Measurements from ENCODE around the gene CAPN7. TPM values are rescaled to one million over a fixed set of nuclear protein-coding genes. Genes with fewer than 3 reads are reported as not detected.

The CAPN7 gene
- total RNA-seq, 2 donors from 2014 or later: 25.4 to 35.0 TPM

DNA sequence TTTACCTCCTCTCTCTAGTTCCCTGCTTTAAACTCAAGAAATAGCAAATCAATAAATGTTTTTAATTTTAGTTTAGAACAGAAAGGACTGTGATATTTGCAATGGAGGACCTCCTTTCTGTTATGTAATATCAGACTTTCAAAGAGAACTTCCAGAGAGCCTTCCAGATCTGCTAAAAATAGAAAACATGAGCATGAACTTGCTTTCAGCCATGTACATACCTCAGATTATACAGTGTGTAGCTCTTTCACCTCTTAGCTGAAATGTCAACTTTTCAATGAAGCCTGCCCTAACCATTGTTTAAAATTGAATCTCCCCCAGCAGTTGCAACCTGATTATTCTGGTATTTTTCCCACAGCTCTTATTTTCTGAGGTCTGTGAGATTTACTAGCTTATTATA is 12.6 kb downstream of the CAPN7 start:
- DNase-seq (ENCODE audit: low spot score in 2 of 2) (no peak), ATAC-seq (no peak)

DNA sequence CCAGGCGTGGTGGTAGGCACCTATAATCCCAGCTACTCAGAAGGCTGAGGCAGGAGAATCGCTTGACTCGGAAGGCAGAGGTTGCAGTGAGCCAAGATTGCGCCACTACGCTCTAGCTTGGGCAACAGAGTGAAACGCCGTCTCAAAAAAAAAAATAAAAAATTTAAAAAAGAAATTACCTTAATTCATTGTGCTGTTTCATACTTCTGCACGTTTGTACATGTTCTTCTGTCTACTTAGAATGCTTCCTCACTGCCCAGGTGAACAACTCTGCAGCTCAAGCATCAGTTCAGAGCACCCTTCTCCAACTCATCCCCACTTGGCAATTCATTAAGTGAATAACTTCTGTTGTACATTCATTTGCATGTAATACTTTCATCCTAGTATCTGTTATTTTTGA is 14.0 kb downstream of the CAPN7 start:
- H3K36me3 Mint-ChIP-seq: peaks cover 5 to 28% of the 10 kb centered on the region in 2 donors
- DNase-seq (ENCODE audit: low spot score in 2 of 2) (no peak), ATAC-seq (no peak)
- H3K9me3 Mint-ChIP-seq: no peaks in the 10 kb centered on the region
- no peak overlapping the region for H3K27ac Mint-ChIP-seq

More for the DNA sequence above, 12.6 kb downstream of the CAPN7 start:
- H3K9me3 Mint-ChIP-seq: no peaks in the 10 kb centered on the region
- H3K36me3 Mint-ChIP-seq: peaks cover 5 to 28% of the 10 kb centered on the region in 2 donors
- no peak overlapping the region for H3K27ac Mint-ChIP-seq

DNA sequence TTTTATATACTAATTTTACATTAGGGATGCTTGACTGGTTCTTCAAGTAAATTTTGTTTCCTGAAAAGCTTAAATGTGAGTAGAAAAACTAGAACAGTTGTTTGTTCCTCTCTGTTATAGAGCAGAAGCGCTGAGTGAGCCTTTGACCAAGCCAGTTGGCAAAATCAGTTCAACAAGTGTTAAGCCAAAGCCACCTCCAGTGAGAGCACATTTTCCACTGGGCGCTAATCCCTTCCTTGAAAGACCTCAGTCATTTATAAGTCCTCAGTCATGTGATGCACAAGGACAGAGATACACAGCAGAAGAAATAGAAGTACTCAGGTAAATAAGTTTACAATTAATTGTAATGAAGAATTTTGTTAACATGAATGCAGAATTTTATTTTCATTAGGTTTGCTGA is 14.6 kb downstream of the CAPN7 start:
- H3K9me3 Mint-ChIP-seq: no peaks in the 10 kb centered on the region
- peaks cover 5 to 28% of the 10 kb centered on the region in 2 donors for H3K36me3 Mint-ChIP-seq
- no peak for ATAC-seq
- H3K27ac Mint-ChIP-seq: no peak overlapping the region
- DNase-seq (ENCODE audit: low spot score in 2 of 2): no peak

DNA sequence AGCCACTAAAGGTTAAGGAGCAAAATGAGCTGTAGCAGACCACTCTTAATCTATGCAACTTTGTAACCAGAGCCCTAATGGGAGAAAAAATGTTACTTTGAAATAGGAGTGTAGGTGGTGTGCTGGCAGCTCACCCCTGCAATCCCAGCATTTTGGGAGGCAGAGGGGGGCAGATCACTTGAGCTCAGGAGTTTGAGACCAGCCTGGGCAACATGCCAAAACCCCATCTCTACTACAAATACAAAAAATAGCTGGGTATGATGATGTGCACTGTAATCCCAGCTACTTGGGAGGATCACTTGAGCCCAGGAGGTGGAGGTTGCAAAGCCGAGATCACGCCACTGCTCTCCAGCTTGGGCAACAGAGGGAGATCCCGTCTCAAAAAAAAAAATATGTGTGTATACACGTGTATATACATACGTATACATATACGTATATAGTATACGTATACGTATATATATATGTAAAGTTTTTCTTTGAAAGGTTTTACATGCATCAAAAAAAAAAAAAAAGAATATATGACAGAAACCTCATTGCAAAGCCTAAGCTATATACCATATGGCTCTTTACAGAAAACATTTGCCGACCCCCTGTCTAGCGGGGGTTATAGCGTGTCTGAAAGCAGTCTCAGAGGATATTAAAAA is 15.7 kb downstream of the CAPN7 start:
- peaks cover 5 to 28% of the 10 kb centered on the region in 2 donors for H3K36me3 Mint-ChIP-seq
- ATAC-seq: no peak
- no peaks in the 10 kb centered on the region for H3K9me3 Mint-ChIP-seq
- H3K27ac Mint-ChIP-seq: no peak overlapping the region
- no peak for DNase-seq (ENCODE audit: low spot score in 2 of 2)

DNA sequence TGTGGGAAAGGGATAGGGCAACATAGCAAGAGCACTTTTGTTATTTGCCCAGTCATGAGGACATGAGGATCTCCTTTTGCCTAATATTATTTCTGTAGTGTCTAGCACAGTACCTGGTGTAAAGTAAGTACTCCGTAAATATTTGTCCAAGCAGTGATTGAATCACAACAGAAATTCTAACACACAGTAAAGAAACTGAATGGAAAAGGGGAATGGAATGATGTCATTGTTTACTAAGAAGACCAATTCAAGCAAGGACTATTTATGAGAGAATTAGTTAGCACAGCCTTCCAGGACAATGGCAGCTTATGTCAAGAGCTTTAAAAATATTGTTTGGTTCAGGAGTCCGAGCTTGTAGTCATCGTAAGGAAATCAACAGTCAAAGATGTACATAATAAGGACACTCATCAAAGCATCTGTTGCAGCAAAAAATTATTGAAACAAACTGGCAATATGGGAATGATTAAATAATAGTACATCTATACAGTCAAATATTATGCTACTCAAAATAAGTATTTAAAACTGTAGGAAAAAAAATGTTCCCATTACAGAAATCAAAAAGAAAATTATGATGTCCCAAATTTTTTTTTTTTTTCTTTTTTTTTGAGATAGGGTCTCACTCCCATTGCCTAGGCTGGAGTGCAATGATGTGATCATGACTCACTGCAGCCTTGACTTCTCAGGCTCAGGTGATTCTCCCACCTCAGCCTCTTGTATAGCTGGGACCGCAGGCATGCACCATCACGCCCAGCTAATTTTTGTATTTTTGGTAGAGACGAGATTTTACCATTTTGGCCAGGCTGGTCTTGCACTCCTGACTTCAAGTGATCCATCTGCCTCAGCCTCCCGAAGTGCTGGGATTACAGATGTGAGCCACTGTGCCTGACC is 17.9 kb downstream of the CAPN7 start:
- H3K27ac Mint-ChIP-seq: no peak overlapping the region
- no peak for DNase-seq (ENCODE audit: low spot score in 2 of 2)
- no peaks in the 10 kb centered on the region for H3K9me3 Mint-ChIP-seq
- peaks cover 5 to 17% of the 10 kb centered on the region in 2 donors for H3K36me3 Mint-ChIP-seq
- no peak for ATAC-seq

DNA sequence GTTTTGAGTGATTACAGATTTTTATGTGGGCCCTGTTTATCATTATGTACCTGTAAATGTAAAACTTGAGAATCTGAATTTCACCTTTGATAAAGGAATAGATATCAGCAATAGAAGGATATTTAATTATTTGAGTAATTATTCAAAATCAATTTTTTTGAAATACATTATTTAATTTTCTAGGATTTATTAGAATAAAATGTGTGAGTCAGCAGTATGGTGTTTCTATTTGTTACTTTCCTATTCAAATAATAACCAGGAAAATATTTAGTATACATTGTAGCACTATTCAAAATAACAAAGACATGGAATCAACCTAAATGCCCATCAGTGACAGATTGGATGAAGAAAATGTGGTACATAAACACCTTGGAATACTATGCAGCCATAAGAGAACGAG is 22.1 kb downstream of the CAPN7 start:
- DNase-seq (ENCODE audit: low spot score in 2 of 2): no peak
- H3K36me3 Mint-ChIP-seq: no peaks in the 10 kb centered on the region
- peak overlapping the region in 1 of 2 donors; percentile 56 for H3K27ac Mint-ChIP-seq
- no peak for ATAC-seq
- H3K9me3 Mint-ChIP-seq: no peaks in the 10 kb centered on the region

DNA sequence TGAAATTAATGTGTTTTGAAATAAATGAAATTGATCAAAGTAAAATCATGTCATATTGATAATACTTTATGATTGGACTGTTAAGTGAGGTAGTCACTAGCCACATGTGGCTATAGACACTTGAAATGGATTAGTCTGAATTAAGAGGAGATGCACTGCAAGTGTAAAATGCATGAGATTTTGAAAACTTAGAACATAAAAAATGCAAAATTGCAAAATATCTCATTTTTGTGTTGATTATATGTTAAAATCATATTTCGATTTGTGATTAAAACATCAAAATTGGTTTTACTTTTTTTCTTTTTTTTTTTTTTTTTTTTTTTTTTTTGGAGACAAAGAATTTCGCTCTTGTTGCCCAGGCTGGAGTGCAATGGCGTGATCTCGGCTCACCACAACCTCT is 23.2 kb downstream of the CAPN7 start:
- no peak for DNase-seq (ENCODE audit: low spot score in 2 of 2)
- Mint-ChIP-seq H3K9me3 (no peaks in the 10 kb centered on the region), H3K27ac (no peak overlapping the region), H3K36me3 (no peaks in the 10 kb centered on the region)
- no peak for ATAC-seq

DNA sequence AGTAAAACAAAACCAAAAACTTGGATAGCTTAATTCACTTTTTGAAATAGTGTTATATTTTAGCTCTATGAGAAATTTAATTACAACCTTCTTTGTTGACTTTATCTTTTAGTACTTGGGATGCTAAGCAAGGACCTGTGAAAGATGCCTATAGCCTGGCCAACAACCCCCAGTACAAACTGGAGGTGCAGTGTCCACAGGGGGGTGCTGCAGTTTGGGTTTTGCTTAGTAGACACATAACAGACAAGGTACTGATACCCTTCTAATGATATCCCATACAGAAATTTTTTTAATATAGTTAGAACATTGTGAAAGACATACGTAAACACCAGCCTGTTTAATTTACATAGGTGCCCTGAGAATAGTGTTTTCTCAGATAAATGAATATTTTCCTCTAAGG is 35.3 kb downstream of the CAPN7 start:
- ATAC-seq (peak in 1 of 2 donors; percentile 69), DNase-seq (ENCODE audit: low spot score in 2 of 2) (peak in 1 of 2 donors; percentile 37)
- Mint-ChIP-seq H3K9me3 (no peaks in the 10 kb centered on the region), H3K36me3 (peaks cover 0 to 5% of the 10 kb centered on the region in 2 donors), H3K27ac (no peak overlapping the region)

DNA sequence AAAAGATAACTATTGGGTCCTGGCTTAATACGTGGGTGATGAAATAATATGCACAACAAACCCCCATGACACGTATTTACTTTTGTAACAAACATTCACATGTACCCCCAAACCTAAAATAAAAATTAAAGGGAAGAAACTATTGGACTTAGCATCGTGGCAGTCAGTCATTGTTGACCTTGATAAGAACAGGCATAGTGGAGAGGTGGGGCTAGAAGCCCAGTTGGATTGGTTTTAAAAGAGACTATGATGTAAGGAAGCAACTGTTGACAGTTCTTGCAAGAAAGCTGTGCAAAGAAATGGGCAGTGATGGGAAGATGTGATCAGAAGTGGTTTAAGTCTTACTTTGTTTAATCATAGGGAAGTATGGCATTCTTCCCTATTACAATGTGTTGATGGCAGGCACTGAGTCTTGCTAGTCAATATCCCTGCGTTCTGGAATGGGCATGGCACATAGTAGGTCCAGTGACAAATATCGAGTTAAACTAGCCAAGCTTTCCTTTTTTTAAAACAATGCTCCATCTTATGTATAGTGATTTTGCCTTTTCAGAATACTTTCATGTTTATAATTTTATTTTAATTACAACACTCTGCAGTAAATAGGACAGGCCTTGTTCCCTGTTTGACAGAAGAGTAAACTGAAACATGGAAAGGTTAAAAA is 37.9 kb downstream of the CAPN7 start:
- Mint-ChIP-seq H3K27ac (no peak overlapping the region), H3K9me3 (no peaks in the 10 kb centered on the region), H3K36me3 (peaks cover 5 to 6% of the 10 kb centered on the region in 2 donors)
- ATAC-seq (no peak), DNase-seq (ENCODE audit: low spot score in 2 of 2) (no peak)

DNA sequence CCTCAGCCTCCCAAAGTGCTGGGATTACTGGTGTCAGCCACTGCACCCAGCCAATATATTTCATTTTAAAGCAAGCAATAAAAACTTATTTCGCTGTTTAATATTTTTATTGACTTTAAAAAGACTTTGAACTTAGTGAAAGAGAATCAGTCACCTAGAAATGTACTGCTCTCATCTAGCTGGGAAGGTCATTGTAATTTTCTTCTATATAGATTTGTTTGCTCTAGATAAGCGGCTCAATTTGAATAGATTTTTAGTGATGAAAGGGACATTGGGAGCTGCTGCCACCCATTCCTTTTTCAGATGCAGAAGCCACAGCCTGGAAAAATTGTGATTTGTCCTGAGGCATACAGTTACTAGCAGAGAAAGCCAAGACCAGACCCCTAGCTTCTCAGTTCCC is 40.1 kb downstream of the CAPN7 start:
- H3K27ac Mint-ChIP-seq: no peak overlapping the region

DNA sequence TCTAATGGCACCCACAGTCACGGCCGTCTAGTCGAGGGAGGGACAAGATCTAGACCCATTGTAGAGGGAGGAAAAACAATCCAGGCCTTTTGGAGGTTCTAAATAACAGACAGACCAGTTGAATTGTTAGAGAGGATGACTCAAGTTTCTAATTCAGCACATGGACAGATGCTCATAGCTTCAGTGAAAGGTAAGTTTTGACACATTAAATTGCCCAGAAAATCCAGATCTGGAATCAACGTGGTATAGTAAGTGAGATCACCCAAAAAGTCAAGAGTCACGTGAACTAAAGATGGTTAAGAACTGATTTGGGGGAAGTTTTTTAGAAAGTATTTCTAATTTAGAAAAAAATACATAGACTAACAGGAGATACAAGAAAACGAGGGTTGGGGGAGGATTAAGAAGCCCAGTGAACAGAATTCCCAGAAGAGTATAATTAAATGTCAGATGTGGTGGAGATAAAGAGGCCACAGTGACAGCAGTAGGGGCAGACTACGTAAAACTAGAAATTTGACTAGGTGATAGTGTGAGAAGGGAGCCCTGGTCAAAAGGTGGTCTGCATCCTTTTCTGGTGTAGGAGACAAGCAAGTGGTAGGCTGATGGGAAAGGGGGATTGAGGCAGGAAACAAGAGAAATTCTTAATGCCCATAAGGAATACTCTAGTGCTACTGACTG is 47.1 kb downstream of the CAPN7 start:
- H3K36me3 Mint-ChIP-seq: peaks cover 0 to 6% of the 10 kb centered on the region in 2 donors
- ATAC-seq (no peak), DNase-seq (ENCODE audit: low spot score in 2 of 2) (no peak)
- peak overlapping the region; percentile 45 to 49 for H3K27ac Mint-ChIP-seq
- H3K9me3 Mint-ChIP-seq: no peaks in the 10 kb centered on the region

More for the DNA sequence above, 40.1 kb downstream of the CAPN7 start:
- ATAC-seq (no peak), DNase-seq (ENCODE audit: low spot score in 2 of 2) (no peak)
- Mint-ChIP-seq H3K36me3 (peaks cover 5 to 8% of the 10 kb centered on the region in 2 donors), H3K9me3 (no peaks in the 10 kb centered on the region)

DNA sequence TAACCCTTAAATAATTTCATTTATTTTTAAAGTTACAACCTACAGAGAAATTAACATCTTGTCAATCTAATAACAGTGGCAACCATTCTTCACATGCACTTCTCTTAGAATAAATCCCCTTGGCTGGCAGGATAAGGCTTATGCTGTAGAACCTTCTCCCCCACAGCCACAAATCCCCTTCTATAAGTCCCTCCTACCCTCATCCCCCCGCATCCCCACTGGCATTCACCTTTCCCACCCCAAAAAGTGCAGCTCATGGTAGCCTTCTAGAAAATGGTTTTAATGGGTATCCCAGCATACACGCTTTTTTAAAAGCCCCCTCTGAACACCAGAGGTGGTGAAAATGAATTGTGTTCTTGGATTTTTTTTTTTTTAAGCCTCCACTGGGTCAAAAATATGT is 49.2 kb downstream of the CAPN7 start:
- Mint-ChIP-seq H3K36me3 (peaks cover 0 to 6% of the 10 kb centered on the region in 2 donors), H3K27ac (peak overlapping the region; percentile 6 to 17)

DNA sequence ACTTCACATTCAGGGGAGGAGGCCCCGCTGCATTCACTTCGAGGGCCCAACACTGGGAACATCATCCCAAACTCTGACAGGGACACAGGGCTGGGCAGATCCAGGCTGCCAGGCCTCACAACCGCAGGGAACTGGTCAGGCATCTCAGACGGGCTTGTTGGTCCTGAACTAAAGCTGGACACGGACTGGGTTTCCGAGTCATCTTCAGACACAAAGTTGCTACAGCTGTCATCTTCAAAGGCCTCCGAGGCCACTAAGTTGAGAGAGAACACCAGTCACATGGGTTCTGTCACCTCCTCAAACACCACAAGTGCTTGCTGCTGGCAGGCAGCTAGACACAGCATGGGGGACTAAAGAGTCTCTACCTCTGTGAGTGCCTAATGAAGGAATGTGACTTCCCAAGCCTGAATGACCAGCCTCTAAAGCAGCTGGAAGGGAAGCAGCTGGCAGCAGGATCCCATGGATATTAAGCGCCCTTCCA is 50.9 kb downstream of the CAPN7 start:
- ATAC-seq (no peak), DNase-seq (ENCODE audit: low spot score in 2 of 2) (no peak)
- Mint-ChIP-seq H3K27ac (peak overlapping the region; percentile 17 to 31), H3K9me3 (no peaks in the 10 kb centered on the region), H3K36me3 (no peaks in the 10 kb centered on the region)

More for the DNA sequence above, 49.2 kb downstream of the CAPN7 start:
- ATAC-seq (no peak), DNase-seq (ENCODE audit: low spot score in 2 of 2) (no peak)
- no peaks in the 10 kb centered on the region for H3K9me3 Mint-ChIP-seq

DNA sequence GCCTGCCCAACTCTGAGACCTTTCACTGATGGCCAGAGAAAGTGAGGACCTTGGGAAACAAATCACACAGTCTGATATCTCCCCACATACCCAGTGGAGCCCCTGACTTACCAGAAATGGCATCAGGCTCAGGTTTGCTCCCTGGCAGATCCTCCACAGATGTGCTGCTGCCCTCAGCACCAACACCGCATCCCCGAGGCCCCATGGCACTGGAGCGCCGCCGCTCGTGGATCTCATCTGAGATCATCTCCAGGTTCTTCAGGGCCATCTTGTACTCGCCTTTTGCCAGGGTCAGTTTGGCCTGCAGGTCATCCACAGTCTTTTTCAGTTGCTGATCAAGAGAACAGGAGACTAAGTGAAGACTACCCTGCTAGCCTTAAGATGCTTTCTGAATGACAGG is 52.7 kb downstream of the CAPN7 start:
- H3K36me3 Mint-ChIP-seq: no peaks in the 10 kb centered on the region
- peak overlapping the region; percentile 48 to 63 for H3K27ac Mint-ChIP-seq
- ATAC-seq (no peak), DNase-seq (ENCODE audit: low spot score in 2 of 2) (no peak)
- H3K9me3 Mint-ChIP-seq: no peaks in the 10 kb centered on the region

DNA sequence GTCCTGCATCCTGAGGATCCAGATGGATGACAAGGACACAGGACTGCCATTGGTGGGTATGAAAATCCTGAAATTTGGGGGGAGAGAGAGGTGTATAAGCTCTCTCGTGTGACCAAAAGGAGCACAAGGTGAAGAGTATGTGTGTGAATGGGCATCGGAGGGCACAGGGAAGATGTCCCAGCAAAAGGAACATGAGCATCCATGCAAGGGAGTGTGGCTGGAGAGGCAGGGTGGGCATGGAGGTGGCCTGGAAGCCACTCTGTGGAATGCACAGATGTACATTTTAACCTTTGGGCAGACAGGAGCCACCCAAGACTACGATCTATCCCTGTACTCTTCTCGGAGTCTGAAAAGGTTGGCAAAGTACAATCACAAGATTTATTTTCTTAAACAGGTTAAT is 54.5 kb downstream of the CAPN7 start:
- H3K27ac Mint-ChIP-seq: peak overlapping the region; percentile 9 to 83
- no peaks in the 10 kb centered on the region for H3K9me3 Mint-ChIP-seq
- no peaks in the 10 kb centered on the region for H3K36me3 Mint-ChIP-seq
- DNase-seq (ENCODE audit: low spot score in 2 of 2) (no peak), ATAC-seq (no peak)

DNA sequence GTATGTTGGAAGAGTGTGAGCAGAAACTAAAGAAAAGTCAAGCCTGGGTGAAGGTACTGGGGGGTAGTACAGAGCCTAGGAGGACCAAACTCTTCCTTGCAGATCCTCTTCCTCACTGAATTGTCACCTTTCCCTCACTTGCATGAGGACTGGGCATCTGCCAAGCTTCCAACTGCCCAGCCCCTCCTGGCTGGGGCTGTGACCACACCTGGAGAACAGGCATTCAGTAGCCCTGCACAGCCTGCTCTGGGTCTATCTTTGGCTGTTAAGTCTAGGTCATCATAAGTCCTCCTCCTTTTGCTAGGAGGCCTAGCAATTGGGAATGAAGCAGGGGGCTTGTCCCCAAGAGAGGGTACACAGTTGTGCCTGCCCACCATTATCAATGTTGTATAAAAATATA is 55.2 kb downstream of the CAPN7 start:
- no peak for ATAC-seq
- no peaks in the 10 kb centered on the region for H3K36me3 Mint-ChIP-seq
- H3K27ac Mint-ChIP-seq: peak overlapping the region; percentile 83 to 84
- no peak for DNase-seq (ENCODE audit: low spot score in 2 of 2)
- H3K9me3 Mint-ChIP-seq: no peaks in the 10 kb centered on the region

Measured in activated naive CD4-positive, alpha-beta T cell treated with anti-CD3 and anti-CD28 coated beads, Interleukin-2, amount 50 U/mL, for 72 hours (primary cell).